ENCODE results near the gene TTBK1.

DNA sequence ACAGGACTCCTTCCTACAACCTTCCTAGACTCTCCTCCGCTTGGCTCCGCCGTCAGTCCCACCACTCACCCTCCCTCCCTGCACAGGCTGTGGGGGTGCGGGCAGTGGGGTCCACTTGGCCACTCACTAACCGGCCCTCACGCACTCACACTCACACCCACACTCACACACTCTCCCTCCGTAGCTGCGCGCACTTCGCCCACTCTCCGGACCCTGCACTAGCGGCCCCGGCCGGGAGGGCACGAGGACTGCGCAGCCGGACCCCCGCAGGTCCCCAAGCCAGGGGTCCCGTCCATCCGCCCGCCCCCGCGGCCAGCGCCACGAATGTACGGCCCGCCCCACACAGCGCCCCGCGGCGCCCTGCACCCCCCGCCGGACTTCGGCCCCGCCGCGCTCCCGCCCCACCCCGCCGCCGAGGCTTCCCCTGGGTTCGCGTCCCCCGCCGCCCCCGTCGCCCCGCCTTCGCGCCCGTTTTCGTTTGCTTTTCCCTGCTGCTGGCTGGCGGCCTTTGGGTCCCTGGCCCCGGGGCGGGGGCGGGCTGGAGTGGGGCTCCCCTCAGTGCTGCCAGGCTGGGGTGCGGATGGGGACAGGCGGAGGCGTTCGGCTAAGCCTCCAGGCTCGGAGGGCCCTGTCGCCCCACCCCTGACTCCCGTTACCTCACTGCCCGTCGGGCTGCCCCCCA, 31.8 kb downstream of the TTBK1 start:
- TF ChIP-seq, protein P1, sequence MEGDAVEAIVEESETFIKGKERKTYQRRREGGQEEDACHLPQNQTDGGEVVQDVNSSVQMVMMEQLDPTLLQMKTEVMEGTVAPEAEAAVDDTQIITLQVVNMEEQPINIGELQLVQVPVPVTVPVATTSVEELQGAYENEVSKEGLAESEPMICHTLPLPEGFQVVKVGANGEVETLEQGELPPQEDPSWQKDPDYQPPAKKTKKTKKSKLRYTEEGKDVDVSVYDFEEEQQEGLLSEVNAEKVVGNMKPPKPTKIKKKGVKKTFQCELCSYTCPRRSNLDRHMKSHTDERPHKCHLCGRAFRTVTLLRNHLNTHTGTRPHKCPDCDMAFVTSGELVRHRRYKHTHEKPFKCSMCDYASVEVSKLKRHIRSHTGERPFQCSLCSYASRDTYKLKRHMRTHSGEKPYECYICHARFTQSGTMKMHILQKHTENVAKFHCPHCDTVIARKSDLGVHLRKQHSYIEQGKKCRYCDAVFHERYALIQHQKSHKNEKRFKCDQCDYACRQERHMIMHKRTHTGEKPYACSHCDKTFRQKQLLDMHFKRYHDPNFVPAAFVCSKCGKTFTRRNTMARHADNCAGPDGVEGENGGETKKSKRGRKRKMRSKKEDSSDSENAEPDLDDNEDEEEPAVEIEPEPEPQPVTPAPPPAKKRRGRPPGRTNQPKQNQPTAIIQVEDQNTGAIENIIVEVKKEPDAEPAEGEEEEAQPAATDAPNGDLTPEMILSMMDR (IDR thresholded peaks at IDR 0.05), result no peak
- TF ChIP-seq POLR2A (IDR thresholded peaks at IDR 0.05), result peak; percentile 19 to 71

Measured in Peyer's patch (tissue), 4 donors.